OCI-LY3 (cell line): ENCODE data around the gene ELANE.

Experiments
- CTCF ChIP-seq: fragments of 200-600, 300-600 bp; sonication (generic); IDR thresholded peaks from 2 replicates; pipeline ENCODE4 v1.5.1; 2014; ENCODE audit warnings: antibody characterized with exemption, low read length, low read depth
- EZH2phosphoT487 ChIP-seq: fragments of 200-600 bp; shearing (Covaris generic); IDR thresholded peaks from 2 replicates; pipeline ENCODE4 v1.6.1; 2018; ENCODE audit warnings: antibody characterized with exemption, mixed run types, low read depth

GRCh38 chr19:873084-873483 lies 21.0 kb downstream of the ELANE start:
- no peak for TF ChIP-seq CTCF
- no peak for TF ChIP-seq EZH2phosphoT487
